ENCODE results near the gene ANKRD33B. TPM values are rescaled to one million over a fixed set of nuclear protein-coding genes. Genes with fewer than 3 reads are reported as not detected.

Gene ANKRD33B
- total RNA-seq, 1 experiment from 2014 or later = 0.75 TPM

- Histone ChIP-seq H3K36me3 (ENCODE audit: insufficient read depth, low read length, poor library complexity, severe bottlenecking) (no peaks in the 10 kb centered on the region), H3K9me3 (ENCODE audit: low read depth, low read length, poor library complexity, severe bottlenecking) (peaks cover 3% of the 10 kb centered on the region), H3K27me3 (replicated peaks; ENCODE audit: insufficient read depth, low read depth, low read length, poor library complexity) (no peaks in the 10 kb centered on the region), H3K4me1 (ENCODE audit: insufficient read depth, low read length, poor library complexity, severe bottlenecking) (peaks cover 6% of the 10 kb centered on the region), H3K27ac (ENCODE audit: low read depth, low read length, poor library complexity, severe bottlenecking) (no peak overlapping the region), H3K4me3 (ENCODE audit: low read depth, low read length, poor library complexity, severe bottlenecking) (no peak overlapping the region)
- POLR2A ChIA-PET (ENCODE audit: low non-redundant PET) = no interaction called here
- DNase-seq (ENCODE audit: low spot score) = no peak
- no TSS peak for BruUV-seq (replicated peaks)
- intact Hi-C loops (cut with micrococcal nuclease; ENCODE audit: unreplicated experiment) = no loop called here
- CTCF ChIA-PET = no interaction called here
- TF ChIP-seq, protein P1, sequence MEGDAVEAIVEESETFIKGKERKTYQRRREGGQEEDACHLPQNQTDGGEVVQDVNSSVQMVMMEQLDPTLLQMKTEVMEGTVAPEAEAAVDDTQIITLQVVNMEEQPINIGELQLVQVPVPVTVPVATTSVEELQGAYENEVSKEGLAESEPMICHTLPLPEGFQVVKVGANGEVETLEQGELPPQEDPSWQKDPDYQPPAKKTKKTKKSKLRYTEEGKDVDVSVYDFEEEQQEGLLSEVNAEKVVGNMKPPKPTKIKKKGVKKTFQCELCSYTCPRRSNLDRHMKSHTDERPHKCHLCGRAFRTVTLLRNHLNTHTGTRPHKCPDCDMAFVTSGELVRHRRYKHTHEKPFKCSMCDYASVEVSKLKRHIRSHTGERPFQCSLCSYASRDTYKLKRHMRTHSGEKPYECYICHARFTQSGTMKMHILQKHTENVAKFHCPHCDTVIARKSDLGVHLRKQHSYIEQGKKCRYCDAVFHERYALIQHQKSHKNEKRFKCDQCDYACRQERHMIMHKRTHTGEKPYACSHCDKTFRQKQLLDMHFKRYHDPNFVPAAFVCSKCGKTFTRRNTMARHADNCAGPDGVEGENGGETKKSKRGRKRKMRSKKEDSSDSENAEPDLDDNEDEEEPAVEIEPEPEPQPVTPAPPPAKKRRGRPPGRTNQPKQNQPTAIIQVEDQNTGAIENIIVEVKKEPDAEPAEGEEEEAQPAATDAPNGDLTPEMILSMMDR (conservative IDR thresholded peaks at IDR 0.05; ENCODE audit: low read depth, low read length) = no peak
- TF ChIP-seq EZH2 (IDR thresholded peaks at IDR 0.05; ENCODE audit: borderline replicate concordance, low read depth, low read length, poor library complexity, severe bottlenecking) = no peak
Observed at GRCh38 chr5:10624679-10625078, 60.8 kb downstream of the ANKRD33B start.

GRCh38 chr5:10625700-10626472, 62.0 kb downstream of the ANKRD33B start:
- Histone ChIP-seq H3K36me3 (ENCODE audit: insufficient read depth, low read length, poor library complexity, severe bottlenecking) (no peaks in the 10 kb centered on the region), H3K4me3 (ENCODE audit: low read depth, low read length, poor library complexity, severe bottlenecking) (no peak overlapping the region), H3K27ac (ENCODE audit: low read depth, low read length, poor library complexity, severe bottlenecking) (no peak overlapping the region), H3K27me3 (replicated peaks; ENCODE audit: insufficient read depth, low read depth, low read length, poor library complexity) (no peaks in the 10 kb centered on the region), H3K9me3 (ENCODE audit: low read depth, low read length, poor library complexity, severe bottlenecking) (peaks cover 3% of the 10 kb centered on the region), H3K4me1 (ENCODE audit: insufficient read depth, low read length, poor library complexity, severe bottlenecking) (peaks cover 6% of the 10 kb centered on the region)
- BruUV-seq (replicated peaks) = no TSS peak
- intact Hi-C loops (cut with micrococcal nuclease; ENCODE audit: unreplicated experiment) = no loop called here
- TF ChIP-seq EZH2 (IDR thresholded peaks at IDR 0.05; ENCODE audit: borderline replicate concordance, low read depth, low read length, poor library complexity, severe bottlenecking) = no peak
- TF ChIP-seq, protein P1 (conservative IDR thresholded peaks at IDR 0.05; ENCODE audit: low read depth, low read length) = no peak
- ChIA-PET POLR2A (ENCODE audit: low non-redundant PET) (no interaction called here), CTCF (no interaction called here)
- no peak for DNase-seq (ENCODE audit: low spot score)

DNA sequence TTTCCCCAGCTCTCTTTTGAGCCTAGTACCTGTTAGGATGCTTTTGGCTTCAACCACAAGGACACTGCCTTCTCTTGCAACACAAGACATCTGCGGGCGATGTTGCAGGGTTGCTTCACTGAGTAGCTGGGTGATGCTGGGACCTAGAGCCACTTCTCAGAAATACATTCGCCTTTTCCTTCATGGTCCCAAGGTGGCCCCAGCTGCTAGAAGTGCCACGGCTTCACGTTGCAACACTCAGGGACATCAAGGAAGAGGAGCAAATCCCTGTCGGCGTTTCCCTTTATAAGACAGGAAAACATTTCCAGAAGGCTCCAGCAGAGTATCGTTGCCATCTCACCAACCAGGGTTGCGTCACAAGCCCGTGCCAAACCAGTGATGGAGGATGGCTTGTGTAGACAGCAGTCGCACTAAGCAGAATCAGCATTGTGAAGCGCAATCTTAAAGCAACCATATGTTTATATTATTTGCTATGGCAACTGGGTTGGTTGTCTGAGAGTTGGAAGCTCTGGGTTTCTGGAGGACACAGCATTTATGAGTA, 62.7 kb downstream of the ANKRD33B start:
- peaks cover 6% of the 10 kb centered on the region for H3K4me1 ChIP-seq (ENCODE audit: insufficient read depth, low read length, poor library complexity, severe bottlenecking)
- TF ChIP-seq, protein P1 (conservative IDR thresholded peaks at IDR 0.05; ENCODE audit: low read depth, low read length) = no peak
- TF ChIP-seq EZH2 (IDR thresholded peaks at IDR 0.05; ENCODE audit: borderline replicate concordance, low read depth, low read length, poor library complexity, severe bottlenecking) = no peak
- no peak overlapping the region for H3K4me3 ChIP-seq (ENCODE audit: low read depth, low read length, poor library complexity, severe bottlenecking)
- DNase-seq (ENCODE audit: low spot score) = no peak
- H3K9me3 ChIP-seq (ENCODE audit: low read depth, low read length, poor library complexity, severe bottlenecking) = peaks cover under 1% of the 10 kb centered on the region
- no TSS peak for BruUV-seq (replicated peaks)
- CTCF ChIA-PET = interaction anchor here (1.1 to 1.9 kb wide), 2 partner anchors 159 to 174 kb away, joined by 3 to 29 read pairs; no protein-coding TSS in a partner anchor
- H3K36me3 ChIP-seq (ENCODE audit: insufficient read depth, low read length, poor library complexity, severe bottlenecking) = no peaks in the 10 kb centered on the region
- intact Hi-C loops (cut with micrococcal nuclease; ENCODE audit: unreplicated experiment) = loop anchor here (1.0 kb wide), 1 partner anchor 174 kb away; no protein-coding TSS in a partner anchor
- no peak overlapping the region for H3K27ac ChIP-seq (ENCODE audit: low read depth, low read length, poor library complexity, severe bottlenecking)
- POLR2A ChIA-PET (ENCODE audit: low non-redundant PET) = no interaction called here
- H3K27me3 ChIP-seq (replicated peaks; ENCODE audit: insufficient read depth, low read depth, low read length, poor library complexity) = no peaks in the 10 kb centered on the region

Data from A673 (cell line).